WTC11 (cell line): ENCODE measurements around the gene C9orf72. TPM values are rescaled to one million over a fixed set of nuclear protein-coding genes. Genes with fewer than 3 reads are reported as not detected.

ENCODE experiments used
- ATAC-seq: fragments of 200-7000 bp; cut with Tn5 transposase; 2 replicates; pipeline ENCODE4 v1.10.0; 2021; ENCODE audit warnings: mild to moderate bottlenecking, moderate library complexity
- CTCF ChIA-PET: fragments of 300-600 bp; sonication (Branson Sonifier 250); formaldehyde crosslinking; loops from one replicate; lab custom pipeline; 2021; ENCODE audit warnings: antibody characterized with exemption; lab: Charles Lee
- POLR2A ChIA-PET: fragments of 350-600 bp; sonication (Branson Sonifier 250); formaldehyde crosslinking; loops from one replicate; lab custom pipeline; 2021; ENCODE audit warnings: antibody characterized with exemption; lab: Charles Lee
- DNase-seq: peaks from one replicate; pipeline ENCODE4 v3.0.0; 2021; ENCODE audit warnings: low spot score
- H3K27ac Mint-ChIP-seq: 2 replicates; pipeline ENCODE4 v1.8.0; 2021; ENCODE audit warnings: mixed read lengths
- H3K27me3 Mint-ChIP-seq: 2 replicates; pipeline ENCODE4 v1.8.0; 2021; ENCODE audit warnings: low read depth, mild to moderate bottlenecking, moderate library complexity, mixed read lengths
- H3K36me3 Mint-ChIP-seq: 2 replicates; pipeline ENCODE4 v1.8.0; 2021; ENCODE audit warnings: mixed read lengths
- H3K4me1 Mint-ChIP-seq: 2 replicates; pipeline ENCODE4 v1.8.0; 2022; ENCODE audit warnings: mixed read lengths
- H3K4me3 Mint-ChIP-seq: 2 replicates; pipeline ENCODE4 v1.8.0; 2021; ENCODE audit warnings: mild to moderate bottlenecking, moderate library complexity, mixed read lengths
- H3K9me3 Mint-ChIP-seq: 2 replicates; pipeline ENCODE4 v1.8.0; 2021; ENCODE audit warnings: mixed read lengths
- ATF1 ChIP-seq: sonication (generic); formaldehyde crosslinking; IDR thresholded peaks from 2 replicates; pipeline ENCODE4 v1.8.1; 2023; ENCODE audit warnings: mild to moderate bottlenecking, moderate library complexity, missing genetic modification reagents
- ATF3 ChIP-seq: sonication (generic); formaldehyde crosslinking; conservative IDR thresholded peaks from 2 replicates; pipeline ENCODE4 v1.8.1; 2022; ENCODE audit warnings: mild to moderate bottlenecking, missing genetic modification reagents
- FOXP4 ChIP-seq: sonication (generic); formaldehyde crosslinking; IDR thresholded peaks from 2 replicates; pipeline ENCODE4 v1.8.0; 2022; ENCODE audit warnings: mild to moderate bottlenecking, missing genetic modification reagents
- GRHL2 ChIP-seq: fragments of 250-450 bp; sonication (Bioruptor Pico); IDR thresholded peaks from 2 replicates; pipeline ENCODE4 v1.8.0; 2022; ENCODE audit warnings: mild to moderate bottlenecking, moderate library complexity; ENCODE audit not compliant: insufficient replicate concordance, severe bottlenecking
- HMGA2 ChIP-seq: fragments of 250-450 bp; sonication (Bioruptor Pico); IDR thresholded peaks from 2 replicates; pipeline ENCODE4 v1.4.0; 2021; ENCODE audit warnings: mild to moderate bottlenecking, moderate library complexity
- HMGXB4 ChIP-seq: sonication (generic); formaldehyde crosslinking; IDR thresholded peaks from 2 replicates; pipeline ENCODE4 v1.8.1; 2023; ENCODE audit warnings: mild to moderate bottlenecking, moderate library complexity, missing genetic modification reagents
- KAT7 ChIP-seq: sonication (generic); formaldehyde crosslinking; IDR thresholded peaks from 2 replicates; pipeline ENCODE4 v1.8.1; 2023; ENCODE audit warnings: missing genetic modification reagents, mild to moderate bottlenecking, borderline replicate concordance
- PRDM15 ChIP-seq: sonication (generic); formaldehyde crosslinking; IDR thresholded peaks from 2 replicates; pipeline ENCODE4 v1.8.0; 2022; ENCODE audit warnings: missing genetic modification reagents
- PREB ChIP-seq: sonication (generic); formaldehyde crosslinking; IDR thresholded peaks from 2 replicates; pipeline ENCODE4 v1.8.1; 2022; ENCODE audit warnings: mild to moderate bottlenecking, missing genetic modification reagents, moderate library complexity, borderline replicate concordance
- PRRX2 ChIP-seq: fragments of 250-450 bp; sonication (Bioruptor Pico); IDR thresholded peaks from 2 replicates; pipeline ENCODE4 v1.8.0; 2021; ENCODE audit warnings: mild to moderate bottlenecking
- SMAD3 ChIP-seq: sonication (generic); formaldehyde crosslinking; IDR thresholded peaks from 2 replicates; pipeline ENCODE4 v1.8.0; 2022; ENCODE audit warnings: missing genetic modification reagents, mild to moderate bottlenecking, borderline replicate concordance
- SMAD4 ChIP-seq: sonication (generic); formaldehyde crosslinking; IDR thresholded peaks from 2 replicates; pipeline ENCODE4 v1.8.0; 2022; ENCODE audit warnings: mild to moderate bottlenecking, missing genetic modification reagents
- STAT6 ChIP-seq: sonication (generic); formaldehyde crosslinking; conservative IDR thresholded peaks from 2 replicates; pipeline ENCODE4 v1.8.1; 2023; ENCODE audit warnings: mild to moderate bottlenecking, low read depth, missing genetic modification reagents, moderate library complexity
- TCF7 ChIP-seq: sonication (generic); formaldehyde crosslinking; IDR thresholded peaks from 2 replicates; pipeline ENCODE4 v1.8.0; 2022; ENCODE audit warnings: mild to moderate bottlenecking, low read depth, missing genetic modification reagents, moderate library complexity
- USF1 ChIP-seq: sonication (generic); formaldehyde crosslinking; IDR thresholded peaks from 2 replicates; pipeline ENCODE4 v1.8.0; 2022; ENCODE audit warnings: mild to moderate bottlenecking, missing genetic modification reagents
- USF2 ChIP-seq: sonication (generic); formaldehyde crosslinking; IDR thresholded peaks from 2 replicates; pipeline ENCODE4 v1.8.1; 2023; ENCODE audit warnings: mild to moderate bottlenecking, missing genetic modification reagents, moderate library complexity
- ZNF138 ChIP-seq: sonication (generic); formaldehyde crosslinking; conservative IDR thresholded peaks from 2 replicates; pipeline ENCODE4 v1.8.1; 2022; ENCODE audit warnings: mild to moderate bottlenecking, moderate library complexity, missing genetic modification reagents
- ZNF263 ChIP-seq: sonication (generic); formaldehyde crosslinking; IDR thresholded peaks from 2 replicates; pipeline ENCODE4 v1.8.1; 2022; ENCODE audit warnings: low read depth, mild to moderate bottlenecking, moderate library complexity, missing genetic modification reagents
- ZNF671 ChIP-seq: fragments of 250-450 bp; sonication (Bioruptor Pico); IDR thresholded peaks from 2 replicates; pipeline ENCODE4 v1.8.0; 2021; ENCODE audit warnings: mild to moderate bottlenecking
- total RNA-seq: library from RNA; stranded (reverse); gene quantifications from 3 replicates; pipeline ENCODE4 v1.2.3, GENCODE V29; 2021

C9orf72 gene
- total RNA-seq, 1 experiment from 2014 or later, result 21.5 TPM

GRCh38 chr9:27537756-27538155 is 35.5 kb downstream of the C9orf72 start:
- no peak for DNase-seq
- TF ChIP-seq ATF3 (CRISPR knock-in tag) (no peak), ATF1 (CRISPR knock-in tag) (no peak), HMGXB4 (CRISPR knock-in tag) (no peak), ZNF671 (CRISPR knock-in tag) (no peak), ZNF138 (no peak), USF1 (no peak), SMAD4 (no peak), SMAD3 (CRISPR knock-in tag) (no peak), ZNF263 (no peak), PRRX2 (CRISPR knock-in tag) (no peak), HMGA2 (CRISPR knock-in tag) (no peak), USF2 (no peak), PREB (CRISPR knock-in tag) (no peak), TCF7 (CRISPR knock-in tag) (no peak), KAT7 (CRISPR knock-in tag) (no peak), GRHL2 (CRISPR knock-in tag) (no peak), STAT6 (CRISPR knock-in tag) (no peak), PRDM15 (no peak), FOXP4 (CRISPR knock-in tag) (no peak)
- TF ChIP-seq, all 79 proteins: peak for 0
- Mint-ChIP-seq H3K4me3 (no peak overlapping the region), H3K9me3 (no peaks in the 10 kb centered on the region), H3K4me1 (peaks cover 24% of the 10 kb centered on the region), H3K36me3 (peaks cover 5% of the 10 kb centered on the region; the same call in 1 of the 2 replicates), H3K27ac (no peak overlapping the region), H3K27me3 (no peaks in the 10 kb centered on the region)
- ChIA-PET CTCF (interaction anchor here (1.1 to 1.4 kb wide), 3 partner anchors 10 to 255 kb away, joined by 3 to 6 read pairs (median 3); no protein-coding TSS in a partner anchor), POLR2A (interaction anchor here (0.5 kb wide), 1 partner anchor 477 kb away, joined by 4 read pairs; no protein-coding TSS in a partner anchor)
- ATAC-seq, result no peak
